NOMO-1 treated with DMSO at 0.1 percent for 48 hours (cell line): ENCODE results near the gene DDX1.

Source experiments
- DNase-seq: peaks from one replicate; lab custom pipeline; 2025; ENCODE audit not compliant: unreplicated experiment; lab: John Stamatoyannopoulos, UW

DDX1 gene

GRCh38 chr2:15642815-15643500, 51.3 kb downstream of the DDX1 start:
- no peak for DNase-seq

DNA sequence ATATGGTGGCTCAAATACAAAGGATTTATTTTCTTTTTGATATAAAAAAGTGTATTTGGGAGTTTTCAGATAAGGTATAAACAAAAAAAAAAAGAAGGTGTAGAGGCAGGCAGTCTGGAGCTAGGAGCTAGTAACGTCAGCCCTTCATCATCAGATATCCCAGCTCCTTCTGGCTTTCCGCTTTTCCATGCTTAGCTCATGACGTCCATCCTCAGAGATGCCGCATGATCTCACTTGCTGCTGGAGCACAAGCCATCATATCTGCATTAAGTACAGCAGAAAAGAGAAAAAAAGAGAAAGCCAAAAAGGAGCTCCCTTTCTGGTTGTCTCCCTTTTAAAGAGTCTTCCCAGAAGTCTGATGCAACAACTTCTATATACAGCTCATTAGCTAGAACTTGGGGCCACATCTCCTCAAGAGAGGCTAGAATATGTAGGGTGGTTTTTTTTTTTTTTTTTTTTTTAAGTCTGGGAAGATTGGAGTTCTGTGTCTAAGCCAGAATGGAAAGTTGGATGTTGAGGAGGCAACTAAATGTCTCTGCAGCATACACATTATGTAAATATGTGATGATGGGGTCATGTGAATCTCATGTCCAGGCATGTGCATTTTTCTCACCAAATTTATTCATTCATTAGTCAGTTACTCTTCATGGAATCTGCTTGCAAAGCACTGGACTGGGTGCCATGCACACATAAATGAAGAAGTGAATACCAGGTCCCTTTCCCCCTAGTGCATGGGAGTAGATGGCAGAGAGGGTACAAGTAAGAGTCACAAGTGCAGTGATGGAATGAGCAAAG, 52.3 kb downstream of the DDX1 start:
- no peak for DNase-seq

GRCh38 chr2:15645300-15645699, 53.6 kb downstream of the DDX1 start:
- DNase-seq = no peak

DNA sequence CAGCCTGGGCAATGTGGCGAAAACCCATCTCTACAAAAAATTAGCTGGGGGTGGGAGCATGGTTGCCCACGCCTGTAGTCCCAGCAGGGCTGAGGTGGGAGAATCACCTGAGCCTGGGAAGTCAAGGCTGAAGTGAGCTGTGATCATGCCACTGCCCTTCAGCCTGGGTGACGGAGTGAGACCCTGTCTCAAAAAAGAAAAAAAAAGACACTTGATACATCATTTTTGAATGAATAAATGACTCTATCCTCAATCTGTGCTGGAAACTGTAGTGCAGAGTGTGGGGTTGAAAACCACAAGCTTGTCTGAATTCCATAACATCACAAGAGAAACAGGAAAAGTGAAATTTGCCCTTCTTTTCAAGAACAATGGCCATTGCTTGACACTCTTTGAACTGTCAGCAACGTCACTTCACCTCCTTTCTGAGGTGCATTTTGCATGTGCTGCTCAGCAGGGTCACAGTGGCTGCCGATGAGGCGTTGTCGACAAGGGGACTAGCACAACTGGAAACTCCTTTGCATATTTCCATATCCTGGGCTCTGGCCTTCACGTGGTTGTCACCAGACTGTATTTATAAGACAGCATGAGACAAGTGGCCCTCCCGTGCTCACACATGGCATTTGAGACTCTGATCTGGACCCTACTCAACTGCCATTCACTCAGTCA, 54.2 kb downstream of the DDX1 start:
- no peak for DNase-seq

DNA sequence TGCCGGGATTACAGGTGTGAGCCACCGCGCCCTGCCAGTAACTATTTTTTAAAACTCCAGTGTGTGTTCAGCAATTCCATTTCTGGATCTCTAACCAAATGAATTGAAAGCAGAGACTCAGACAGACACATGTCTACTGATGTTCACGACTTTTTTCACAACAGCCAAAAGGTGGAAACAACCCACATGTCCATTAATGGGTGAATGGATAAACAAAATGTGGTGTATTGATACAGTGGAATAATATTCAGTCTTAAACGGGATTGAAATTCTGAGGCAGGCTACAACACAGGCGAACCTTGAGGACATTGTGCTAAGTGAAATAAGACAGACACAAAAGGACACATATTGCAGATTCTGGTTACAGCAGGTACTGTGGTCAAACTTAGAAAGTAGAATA, 55.0 kb downstream of the DDX1 start:
- no peak for DNase-seq

- DNase-seq = no peak
Measured at GRCh38 chr2:15647622-15648590, 56.2 kb downstream of the DDX1 start.

- no peak for DNase-seq
Measured at GRCh38 chr2:15648593-15649525, 57.2 kb downstream of the DDX1 start.

DNA sequence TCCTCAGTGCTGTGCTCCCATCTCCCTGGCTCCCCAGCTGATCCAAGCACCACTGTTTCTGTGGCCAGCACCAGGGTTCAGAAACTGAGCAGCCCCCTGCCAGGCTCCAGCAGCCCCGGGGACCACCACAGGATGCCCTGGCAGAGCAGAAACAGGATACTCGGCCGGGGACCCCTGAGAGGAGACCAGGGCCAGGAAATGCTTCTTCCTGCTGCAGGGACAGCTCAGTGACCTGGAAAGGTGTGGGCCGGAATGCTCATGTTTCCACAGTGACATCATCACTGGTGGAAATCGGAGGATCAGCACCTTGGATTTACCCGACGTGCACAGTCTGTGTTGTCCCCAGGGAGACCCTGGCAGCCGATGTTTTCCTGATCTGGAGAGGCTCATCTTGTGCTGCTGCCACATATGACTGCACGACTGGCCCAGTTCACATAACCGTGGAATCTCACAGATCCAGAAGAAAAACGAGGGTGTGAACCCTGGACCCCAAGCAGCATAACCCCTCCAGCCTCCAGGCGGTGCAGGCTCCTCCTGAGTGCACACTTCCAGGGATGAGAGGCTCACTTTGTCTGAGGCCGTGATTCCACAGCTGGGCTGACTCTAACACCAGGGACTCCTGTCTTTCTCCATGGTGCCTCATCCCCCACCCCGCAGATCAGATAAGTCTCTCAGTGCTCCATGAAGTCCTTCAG, 58.0 kb downstream of the DDX1 start:
- DNase-seq = no peak

DNA sequence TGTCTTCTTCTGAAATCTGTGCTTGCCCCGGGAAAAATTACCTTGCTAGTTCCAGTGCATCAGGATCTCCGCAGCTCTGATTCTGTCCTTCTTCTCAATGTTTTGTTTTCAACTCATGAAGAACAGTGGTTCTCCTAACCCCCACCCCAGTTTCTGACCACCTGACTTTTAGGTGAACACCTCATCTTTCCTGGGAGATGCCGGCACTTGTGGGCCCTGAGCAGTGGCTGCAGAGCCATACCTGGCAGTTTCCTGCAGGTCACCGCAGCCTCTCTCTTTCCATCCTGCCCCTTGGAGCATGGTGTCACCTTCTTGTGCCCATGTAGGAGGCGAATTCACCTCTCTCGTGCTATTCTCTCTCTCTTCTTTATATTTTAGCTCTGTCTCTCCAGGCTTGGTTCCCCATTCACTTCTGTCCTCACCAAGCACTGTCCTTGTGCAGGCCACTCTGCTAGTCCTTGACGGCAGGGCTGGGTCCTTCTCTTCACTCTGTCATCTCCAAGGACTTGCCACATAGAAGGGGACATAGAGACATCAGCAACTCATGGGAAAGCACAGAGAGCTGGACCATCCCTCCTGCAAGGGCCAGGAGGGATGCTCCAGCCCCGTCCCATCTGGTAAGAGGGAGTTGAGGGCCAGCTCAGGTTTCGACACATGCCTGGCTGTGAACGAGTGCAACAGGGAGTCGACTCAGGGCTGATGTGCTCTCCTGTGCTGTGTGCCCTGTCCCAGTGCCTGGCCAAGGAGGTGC, 59.1 kb downstream of the DDX1 start:
- DNase-seq = no peak

DNA sequence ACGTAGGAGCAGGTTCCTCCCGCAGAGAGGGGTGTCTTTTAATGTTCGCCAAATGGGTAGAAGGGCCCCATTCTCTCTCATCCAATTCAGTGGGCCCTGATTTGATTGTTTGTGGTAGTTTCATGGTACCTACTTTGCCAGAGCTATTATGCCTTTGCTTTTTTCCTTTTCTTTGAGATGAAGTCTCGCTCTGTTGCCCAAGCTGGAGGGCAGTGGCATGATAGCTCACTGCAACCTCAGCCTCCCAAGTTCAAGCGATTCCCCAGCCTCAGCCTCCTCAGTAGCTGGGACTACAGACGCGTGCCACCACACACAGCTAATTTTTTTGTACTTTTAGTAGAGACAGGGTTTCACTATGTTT, 59.7 kb downstream of the DDX1 start:
- no peak for DNase-seq

- no peak for DNase-seq
Measured at GRCh38 chr2:15652252-15652651, 60.6 kb downstream of the DDX1 start.

- DNase-seq = no peak
Measured at GRCh38 chr2:15652801-15653200, 61.1 kb downstream of the DDX1 start.

DNA sequence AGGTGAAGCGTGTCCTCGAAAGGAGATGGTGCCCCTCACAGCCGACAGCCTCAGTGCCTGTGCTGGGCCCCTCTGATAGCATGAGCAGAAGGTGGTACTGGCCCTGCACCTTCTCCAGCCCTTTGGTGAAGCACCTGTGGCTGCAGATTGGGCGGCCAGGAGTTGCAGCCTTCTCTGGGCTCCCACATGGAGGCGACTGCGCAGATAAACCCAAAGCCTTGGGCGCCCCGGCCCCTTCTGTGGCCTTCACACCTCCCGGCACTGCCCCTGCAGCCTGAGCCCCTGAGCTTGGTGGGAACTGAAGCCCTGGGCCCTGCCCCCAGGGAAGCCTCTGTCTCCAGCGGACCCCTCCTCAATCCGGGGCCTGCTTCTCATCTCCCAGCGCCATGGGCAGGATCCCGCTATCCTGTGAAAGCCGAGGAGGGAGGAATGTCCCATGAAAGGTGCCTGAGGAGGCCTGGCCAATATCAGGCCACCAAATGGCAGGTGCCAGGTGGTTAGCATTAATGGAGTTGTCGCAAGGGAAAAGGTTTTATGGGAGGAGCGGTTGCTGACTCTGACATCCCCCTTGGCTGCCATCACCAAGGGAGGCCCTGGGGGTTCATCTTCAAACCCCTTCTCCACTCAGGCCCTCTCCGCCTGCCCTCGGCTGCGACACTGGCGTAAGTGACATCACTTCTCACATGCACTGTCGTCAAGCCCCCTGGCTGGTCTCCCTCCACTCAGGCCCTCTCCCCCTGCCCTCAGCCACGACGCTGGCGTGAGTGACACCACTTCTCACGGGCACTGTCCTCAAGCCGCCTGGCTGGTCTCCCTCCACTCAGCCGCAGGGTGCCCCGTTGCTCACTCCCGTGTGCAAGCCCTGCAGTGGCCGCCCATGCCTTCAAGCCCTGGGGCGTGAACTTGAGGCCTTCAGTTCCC, 62.4 kb downstream of the DDX1 start:
- no peak for DNase-seq

GRCh38 chr2:15654727-15655073, 63.0 kb downstream of the DDX1 start:
- no peak for DNase-seq

DNA sequence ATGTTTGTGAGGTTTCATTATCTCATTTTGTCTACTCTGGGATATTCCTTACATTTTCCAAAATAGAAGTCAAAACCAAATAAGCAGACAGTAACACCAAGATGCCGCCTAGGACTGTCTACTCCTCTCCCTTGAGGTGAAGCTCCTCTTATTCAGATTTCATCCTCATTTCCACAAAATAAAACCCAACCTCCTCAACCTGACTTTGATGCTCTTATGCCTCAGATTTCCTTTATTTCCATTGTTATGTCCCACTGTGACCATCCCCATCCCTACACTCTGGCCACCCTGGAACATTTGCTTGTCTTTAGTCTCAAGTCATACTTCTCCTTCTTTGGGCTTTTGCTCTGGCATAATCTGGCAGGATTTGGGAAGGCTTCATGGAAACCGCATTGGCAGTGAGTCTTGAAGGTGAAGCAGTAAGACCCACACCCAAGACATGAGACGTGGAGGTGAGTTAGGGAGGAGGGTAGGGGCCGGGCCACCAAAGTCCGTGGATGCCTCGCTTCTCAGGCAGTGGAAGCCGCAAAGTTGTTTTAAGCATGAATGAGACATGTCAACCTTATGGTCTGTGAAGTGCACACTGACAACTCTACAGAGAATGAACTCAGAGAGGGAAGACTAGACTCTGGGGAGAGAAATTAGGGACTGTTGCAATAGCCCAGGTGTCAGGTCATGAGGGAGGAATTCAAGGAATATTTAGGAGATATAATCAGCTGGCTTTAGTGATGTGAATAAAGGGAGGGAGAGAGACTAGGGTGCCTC, 63.6 kb downstream of the DDX1 start:
- no peak for DNase-seq

GRCh38 chr2:15656090-15656489, 64.4 kb downstream of the DDX1 start:
- no peak for DNase-seq

GRCh38 chr2:15657759-15658158, 66.1 kb downstream of the DDX1 start:
- DNase-seq = no peak
